Astrocyte (in vitro differentiated cells and primary cell): ENCODE measurements around the gene PDLIM7.

Experiments
- CTCF ChIP-seq: IDR thresholded peaks from 2 replicates; pipeline ENCODE4 v1.5.1; 2011; ENCODE audit warnings: low read depth, mild to moderate bottlenecking, inconsistent platforms, low read length, moderate library complexity; ENCODE audit not compliant: insufficient read depth
- EZH2 ChIP-seq: IDR thresholded peaks from 2 replicates; pipeline ENCODE4 v1.6.1; 2012; ENCODE audit warnings: mild to moderate bottlenecking, low read length, inconsistent platforms; ENCODE audit not compliant: insufficient read depth

DNA sequence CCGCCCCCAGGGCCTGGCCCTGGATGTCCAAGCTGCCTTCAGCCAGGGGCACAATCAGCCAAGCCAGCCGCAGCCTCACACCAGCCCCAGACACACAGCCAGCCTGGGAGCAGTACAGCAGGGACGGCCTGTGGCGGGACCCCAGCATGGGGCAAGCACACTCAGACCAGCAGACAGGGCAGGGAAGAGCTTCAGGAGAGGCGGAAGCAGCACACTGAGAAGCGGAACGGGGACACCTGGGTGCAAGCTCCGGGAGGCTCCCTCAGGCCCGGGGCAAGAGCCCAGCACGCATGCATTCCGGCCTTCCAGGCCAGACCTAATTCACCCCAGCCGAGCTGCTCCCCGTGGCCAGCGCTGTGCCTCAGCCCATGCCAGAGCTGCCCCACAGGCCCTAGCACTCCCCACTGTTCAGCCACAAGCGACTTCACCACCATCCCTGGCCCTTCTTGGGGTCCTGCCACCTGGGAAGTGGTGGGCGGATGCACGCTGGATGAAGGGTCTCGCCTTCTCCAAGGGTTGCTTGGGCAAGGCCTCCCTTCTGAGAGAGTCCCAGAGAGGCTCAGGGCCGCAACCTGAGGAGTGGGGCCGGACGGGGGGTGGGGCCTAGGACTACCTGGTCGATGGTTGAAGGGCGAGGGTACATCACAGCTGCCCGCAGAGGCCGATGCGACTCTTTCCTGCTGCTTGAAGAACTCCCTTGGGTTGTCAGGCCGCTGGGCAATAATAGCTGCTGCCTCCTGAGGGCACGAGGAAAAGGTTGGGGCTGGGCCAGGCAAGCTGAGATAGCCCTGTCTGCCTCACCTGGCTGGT lies 37.4 kb downstream of the PDLIM7 start:
- no peak for TF ChIP-seq CTCF
- no peak for TF ChIP-seq EZH2
